HepG2 (cell line): ENCODE measurements around the gene SMIM24. TPM values are rescaled to one million over a fixed set of nuclear protein-coding genes. Genes with fewer than 3 reads are reported as not detected.

Experiments
- BHLHE40 ChIP-seq: IDR thresholded peaks from 2 replicates; pipeline ENCODE4 v1.6.1; 2011; ENCODE audit warnings: low read length, improper control_type of control experiment
- CENPBD1 ChIP-seq: sonication (generic); formaldehyde crosslinking; IDR thresholded peaks from 2 replicates; pipeline ENCODE4 v1.8.0; 2022; ENCODE audit warnings: missing genetic modification reagents, low read depth, mild to moderate bottlenecking, borderline replicate concordance
- HMG20B ChIP-seq: conservative IDR thresholded peaks from 2 replicates; pipeline ENCODE4 v1.6.1; 2016; ENCODE audit warnings: missing genetic modification reagents, missing compliant biosample characterization
- HNF4A ChIP-seq: sonication (generic); formaldehyde crosslinking; IDR thresholded peaks from 2 replicates; pipeline ENCODE4 v1.4.0; 2020; ENCODE audit warnings: missing genetic modification reagents
- HNF4G ChIP-seq, 2 experiments: sonication (generic) in 1 of 2; formaldehyde crosslinking in 1 of 2; IDR thresholded peaks; 2 replicates each; pipeline versions ENCODE4 v1.4.0 to v1.6.1; 2011 to 2020; ENCODE audit warnings: borderline replicate concordance in 2 of 2, low read depth in 2 of 2, mild to moderate bottlenecking in 2 of 2, low read length in 1 of 2, missing genetic modification reagents in 1 of 2, moderate library complexity in 1 of 2
- ISL2 ChIP-seq: sonication (generic); formaldehyde crosslinking; IDR thresholded peaks from 2 replicates; pipeline ENCODE4 v1.5.0; 2020; ENCODE audit warnings: missing genetic modification reagents
- NFE2L1 ChIP-seq: sonication (generic); formaldehyde crosslinking; IDR thresholded peaks from 2 replicates; pipeline ENCODE4 v1.4.0; 2020; ENCODE audit warnings: missing genetic modification reagents, mild to moderate bottlenecking, borderline replicate concordance
- RAD21 ChIP-seq: fragments of 450-650 bp; formaldehyde crosslinking; IDR thresholded peaks from 2 replicates; pipeline ENCODE4 v1.5.0; 2020; ENCODE audit warnings: mild to moderate bottlenecking
- RARA ChIP-seq: IDR thresholded peaks from 2 replicates; pipeline ENCODE4 v1.6.1; 2016; ENCODE audit warnings: missing genetic modification reagents, missing compliant biosample characterization
- RARG ChIP-seq: sonication (generic); formaldehyde crosslinking; IDR thresholded peaks from 2 replicates; pipeline ENCODE4 v1.4.0; 2020; ENCODE audit warnings: low read depth, mild to moderate bottlenecking, missing genetic modification reagents
- SOX6 ChIP-seq, 2 experiments: fragments of 450-650 bp in 1 of 2; sonication (generic) in 1 of 2; formaldehyde crosslinking in 1 of 2; IDR thresholded peaks; 2 replicates each; pipeline versions ENCODE4 v1.4.0 to v1.6.1; 2017 to 2020; ENCODE audit warnings: antibody characterized with exemption in 1 of 2, mild to moderate bottlenecking in 1 of 2, missing genetic modification reagents in 1 of 2
- STAG1 ChIP-seq: sonication (generic); formaldehyde crosslinking; IDR thresholded peaks from 2 replicates; pipeline ENCODE4 v1.4.0; 2020; ENCODE audit warnings: missing genetic modification reagents
- TBP ChIP-seq: sonication (generic); formaldehyde crosslinking; IDR thresholded peaks from 2 replicates; pipeline ENCODE4 v1.5.0; 2020; ENCODE audit warnings: missing genetic modification reagents
- TERF1 ChIP-seq: sonication (generic); formaldehyde crosslinking; IDR thresholded peaks from 2 replicates; pipeline ENCODE4 v1.8.0; 2022; ENCODE audit warnings: mild to moderate bottlenecking, missing genetic modification reagents, moderate library complexity
- YY1 ChIP-seq: IDR thresholded peaks from 2 replicates; pipeline ENCODE4 v1.6.1; 2011; ENCODE audit warnings: low read length, low read depth, moderate library complexity, mild to moderate bottlenecking; ENCODE audit not compliant: insufficient read depth, insufficient replicate concordance
- ZBTB8A ChIP-seq: sonication (generic); formaldehyde crosslinking; IDR thresholded peaks from 2 replicates; pipeline ENCODE4 v1.4.0; 2020; ENCODE audit warnings: mild to moderate bottlenecking, low read depth, missing genetic modification reagents, borderline replicate concordance
- ZNF580 ChIP-seq: IDR thresholded peaks from 2 replicates; pipeline ENCODE4 v1.6.1; 2016; ENCODE audit warnings: low read depth, borderline replicate concordance
- ZNF800 ChIP-seq: sonication (generic); formaldehyde crosslinking; IDR thresholded peaks from 2 replicates; pipeline ENCODE4 v1.4.0; 2020; ENCODE audit warnings: missing genetic modification reagents
- polyA plus RNA-seq, 8 experiments: library from polyadenylated mRNA; depleted of rRNA in 3 of 8; stranded (reverse) in 7 of 8; unstranded in 1 of 8; fragments of >200 nt; fragmentation: Illumina TruSeq in 4 of 8; extraction: Trizol in 4 of 8; gene quantifications; 2 replicates each; pipeline versions ENCODE4 v1.2.1 to v1.2.3, GENCODE V29; 2011 to 2016; ENCODE audit warnings: low read depth in 4 of 8, missing spikeins in 1 of 8, mixed read lengths in 1 of 8; ENCODE audit not compliant: insufficient read depth in 1 of 8
- total RNA-seq, 5 experiments: library from RNA; depleted of rRNA; stranded (reverse); fragments of >200 nt; fragmentation: Illumina TruSeq; extraction: Trizol; gene quantifications; 2 replicates each; pipeline ENCODE4 v1.2.3, GENCODE V29; 2016; ENCODE audit warnings: low read depth in 1 of 5
- TF ChIP-seq, protein P1 (sequence below): sonication (generic); formaldehyde crosslinking; IDR thresholded peaks from 2 replicates; pipeline ENCODE4 v1.4.0; 2020; ENCODE audit warnings: missing genetic modification reagents, borderline replicate concordance
- TF ChIP-seq, protein P2 (sequence below): sonication (generic); IDR thresholded peaks from 2 replicates; pipeline ENCODE4 v1.6.1; 2016; ENCODE audit warnings: low read depth, borderline replicate concordance

The SMIM24 gene
- total and polyA plus RNA-seq, 2 of the 13 experiments (the other 11 are each of a cell fraction or from before 2014, with no cell fraction given), result 11.2 to 70.6 TPM

DNA sequence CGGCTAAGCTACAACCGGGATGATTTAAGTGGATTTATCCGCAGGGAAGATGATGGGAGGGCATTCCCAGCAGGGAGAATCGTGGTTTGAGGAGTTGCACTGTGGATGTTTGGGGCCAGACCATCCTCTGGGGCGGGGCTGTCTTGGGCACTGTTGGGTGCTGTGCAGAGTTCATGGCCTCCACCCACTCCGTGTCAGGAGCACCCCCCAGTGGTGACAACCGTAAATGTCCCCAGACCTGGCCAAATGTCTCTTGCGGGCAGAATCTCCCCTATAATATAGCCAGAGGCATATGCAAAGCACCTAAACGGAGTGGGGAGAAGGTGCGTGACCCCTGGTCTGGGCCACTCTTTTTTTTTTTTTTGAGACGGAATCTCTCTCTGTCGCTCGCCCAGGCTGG lies 40.2 kb downstream of the SMIM24 start (continued):
- TF ChIP-seq, protein P1, sequence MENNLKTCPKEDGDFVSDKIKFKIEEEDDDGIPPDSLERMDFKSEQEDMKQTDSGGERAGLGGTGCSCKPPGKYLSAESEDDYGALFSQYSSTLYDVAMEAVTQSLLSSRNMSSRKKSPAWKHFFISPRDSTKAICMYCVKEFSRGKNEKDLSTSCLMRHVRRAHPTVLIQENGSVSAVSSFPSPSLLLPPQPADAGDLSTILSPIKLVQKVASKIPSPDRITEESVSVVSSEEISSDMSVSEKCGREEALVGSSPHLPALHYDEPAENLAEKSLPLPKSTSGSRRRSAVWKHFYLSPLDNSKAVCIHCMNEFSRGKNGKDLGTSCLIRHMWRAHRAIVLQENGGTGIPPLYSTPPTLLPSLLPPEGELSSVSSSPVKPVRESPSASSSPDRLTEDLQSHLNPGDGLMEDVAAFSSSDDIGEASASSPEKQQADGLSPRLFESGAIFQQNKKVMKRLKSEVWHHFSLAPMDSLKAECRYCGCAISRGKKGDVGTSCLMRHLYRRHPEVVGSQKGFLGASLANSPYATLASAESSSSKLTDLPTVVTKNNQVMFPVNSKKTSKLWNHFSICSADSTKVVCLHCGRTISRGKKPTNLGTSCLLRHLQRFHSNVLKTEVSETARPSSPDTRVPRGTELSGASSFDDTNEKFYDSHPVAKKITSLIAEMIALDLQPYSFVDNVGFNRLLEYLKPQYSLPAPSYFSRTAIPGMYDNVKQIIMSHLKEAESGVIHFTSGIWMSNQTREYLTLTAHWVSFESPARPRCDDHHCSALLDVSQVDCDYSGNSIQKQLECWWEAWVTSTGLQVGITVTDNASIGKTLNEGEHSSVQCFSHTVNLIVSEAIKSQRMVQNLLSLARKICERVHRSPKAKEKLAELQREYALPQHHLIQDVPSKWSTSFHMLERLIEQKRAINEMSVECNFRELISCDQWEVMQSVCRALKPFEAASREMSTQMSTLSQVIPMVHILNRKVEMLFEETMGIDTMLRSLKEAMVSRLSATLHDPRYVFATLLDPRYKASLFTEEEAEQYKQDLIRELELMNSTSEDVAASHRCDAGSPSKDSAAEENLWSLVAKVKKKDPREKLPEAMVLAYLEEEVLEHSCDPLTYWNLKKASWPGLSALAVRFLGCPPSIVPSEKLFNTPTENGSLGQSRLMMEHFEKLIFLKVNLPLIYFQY, result no peak
- TF ChIP-seq, protein P2, sequence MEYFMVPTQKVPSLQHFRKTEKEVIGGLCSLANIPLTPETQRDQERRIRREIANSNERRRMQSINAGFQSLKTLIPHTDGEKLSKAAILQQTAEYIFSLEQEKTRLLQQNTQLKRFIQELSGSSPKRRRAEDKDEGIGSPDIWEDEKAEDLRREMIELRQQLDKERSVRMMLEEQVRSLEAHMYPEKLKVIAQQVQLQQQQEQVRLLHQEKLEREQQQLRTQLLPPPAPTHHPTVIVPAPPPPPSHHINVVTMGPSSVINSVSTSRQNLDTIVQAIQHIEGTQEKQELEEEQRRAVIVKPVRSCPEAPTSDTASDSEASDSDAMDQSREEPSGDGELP, result no peak
- TF ChIP-seq YY1 (peak; percentile 14), RARG (no peak), TERF1 (no peak), HNF4A (CRISPR knock-in tag) (peak; percentile 56; the same call in 1 of the 2 replicates), CENPBD1 (CRISPR knock-in tag) (no peak), HNF4G (IDR thresholded peaks at IDR 0.05; ENCODE audit: borderline replicate concordance, low read depth, low read length) (peak; percentile 41; the same call in 1 of the 2 replicates), HNF4G (CRISPR knock-in tag; IDR thresholded peaks at IDR 0.05; ENCODE audit: borderline replicate concordance, low read depth) (no peak), HMG20B (CRISPR knock-in tag) (no peak), ISL2 (CRISPR knock-in tag) (no peak), ZBTB8A (CRISPR knock-in tag) (no peak), NFE2L1 (no peak), BHLHE40 (0 out of 2 replicates have a peak, but pooled peaks have one; percentile 14), RARA (CRISPR knock-in tag) (0 out of 2 replicates have a peak, but pooled peaks have one; percentile 32), STAG1 (CRISPR knock-in tag) (peak; percentile 88), ZNF800 (CRISPR knock-in tag) (no peak), ZNF580 (CRISPR knock-in tag) (peak; percentile 63; the same call in 1 of the 2 replicates), RAD21 (CRISPR knock-in tag) (peak; percentile 78), TBP (CRISPR knock-in tag) (no peak), SOX6 (IDR thresholded peaks at IDR 0.05) (no peak), SOX6 (CRISPR knock-in tag; IDR thresholded peaks at IDR 0.05) (peak; percentile 24; the same call in 1 of the 2 replicates)
